Measurements from ENCODE around the gene CRTAC1. TPM values are rescaled to one million over a fixed set of nuclear protein-coding genes. Genes with fewer than 3 reads are reported as not detected.

The CRTAC1 gene
- total RNA-seq, 1 experiment from 2014 or later, result not detected

DNA sequence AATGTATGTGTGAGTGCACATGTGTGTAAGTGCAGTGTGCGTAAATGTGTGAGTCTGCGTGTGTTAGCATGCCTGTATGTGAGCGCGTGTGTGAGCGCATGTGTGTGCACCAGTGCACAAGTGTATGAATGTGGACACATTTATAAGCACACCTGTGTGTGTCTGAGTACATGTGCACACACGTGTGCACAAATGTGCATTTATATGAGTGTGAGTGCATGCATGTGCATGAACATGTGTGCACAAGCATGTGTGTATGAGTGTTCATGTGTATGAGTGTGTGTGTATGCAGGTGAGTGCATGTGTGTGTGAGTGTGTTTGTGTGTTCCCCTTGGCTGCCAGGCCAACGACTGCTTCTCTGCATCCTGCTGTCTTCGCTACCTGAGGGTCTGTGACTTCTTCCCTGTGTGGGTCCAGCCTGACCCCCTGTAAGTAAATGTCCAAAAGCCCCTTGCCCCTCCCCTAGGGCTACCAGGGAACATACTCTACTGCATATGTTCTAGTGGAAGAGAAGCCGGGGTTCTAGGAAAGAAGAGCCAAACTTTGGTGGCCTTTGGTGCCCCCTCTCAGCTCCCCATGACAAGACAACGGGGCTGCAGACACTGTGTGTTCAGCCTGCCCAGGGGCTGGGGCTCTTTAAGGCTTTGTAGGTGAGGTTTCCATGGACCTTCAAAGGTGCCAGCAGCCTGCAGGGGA lies 163.7 kb downstream of the CRTAC1 start:
- intact Hi-C loops (cut with micrococcal nuclease; ENCODE audit: unreplicated experiment), result no loop called here
- no peaks in the 10 kb centered on the region for H3K27me3 ChIP-seq (replicated peaks; ENCODE audit: insufficient read depth, low read depth, low read length, poor library complexity)
- ChIA-PET POLR2A (ENCODE audit: low non-redundant PET) (no interaction called here), CTCF (no interaction called here)
- H3K4me1 ChIP-seq (ENCODE audit: insufficient read depth, low read length, poor library complexity, severe bottlenecking), result peaks cover 12% of the 10 kb centered on the region
- H3K9me3 ChIP-seq (ENCODE audit: low read depth, low read length, poor library complexity, severe bottlenecking), result no peaks in the 10 kb centered on the region
- no peak overlapping the region for H3K4me3 ChIP-seq (ENCODE audit: low read depth, low read length, poor library complexity, severe bottlenecking)
- H3K27ac ChIP-seq (ENCODE audit: low read depth, low read length, poor library complexity, severe bottlenecking), result no peak overlapping the region
- TF ChIP-seq CTCF (conservative IDR thresholded peaks at IDR 0.05; ENCODE audit: low read depth, low read length), result no peak
- no peak for TF ChIP-seq EZH2 (IDR thresholded peaks at IDR 0.05; ENCODE audit: borderline replicate concordance, low read depth, low read length, poor library complexity, severe bottlenecking)
- BruUV-seq (replicated peaks), result no TSS peak
- H3K36me3 ChIP-seq (ENCODE audit: insufficient read depth, low read length, poor library complexity, severe bottlenecking), result no peaks in the 10 kb centered on the region
- no peak for DNase-seq (ENCODE audit: low spot score)

GRCh38 chr10:97865488-97865887 lies 164.9 kb downstream of the CRTAC1 start:
- H3K36me3 ChIP-seq (ENCODE audit: insufficient read depth, low read length, poor library complexity, severe bottlenecking), result no peaks in the 10 kb centered on the region
- no peaks in the 10 kb centered on the region for H3K9me3 ChIP-seq (ENCODE audit: low read depth, low read length, poor library complexity, severe bottlenecking)
- H3K27me3 ChIP-seq (replicated peaks; ENCODE audit: insufficient read depth, low read depth, low read length, poor library complexity), result no peaks in the 10 kb centered on the region
- no peak for DNase-seq (ENCODE audit: low spot score)
- peaks cover 12% of the 10 kb centered on the region for H3K4me1 ChIP-seq (ENCODE audit: insufficient read depth, low read length, poor library complexity, severe bottlenecking)
- BruUV-seq (replicated peaks), result no TSS peak
- TF ChIP-seq EZH2 (IDR thresholded peaks at IDR 0.05; ENCODE audit: borderline replicate concordance, low read depth, low read length, poor library complexity, severe bottlenecking) (no peak), CTCF (conservative IDR thresholded peaks at IDR 0.05; ENCODE audit: low read depth, low read length) (no peak)
- ChIA-PET CTCF (interaction anchor here (0.7 kb wide), 1 partner anchor 169 kb away, joined by 4 read pairs; no protein-coding TSS in a partner anchor), POLR2A (ENCODE audit: low non-redundant PET) (no interaction called here)
- no peak overlapping the region for H3K27ac ChIP-seq (ENCODE audit: low read depth, low read length, poor library complexity, severe bottlenecking)
- intact Hi-C loops (cut with micrococcal nuclease; ENCODE audit: unreplicated experiment), result no loop called here
- no peak overlapping the region for H3K4me3 ChIP-seq (ENCODE audit: low read depth, low read length, poor library complexity, severe bottlenecking)

DNA sequence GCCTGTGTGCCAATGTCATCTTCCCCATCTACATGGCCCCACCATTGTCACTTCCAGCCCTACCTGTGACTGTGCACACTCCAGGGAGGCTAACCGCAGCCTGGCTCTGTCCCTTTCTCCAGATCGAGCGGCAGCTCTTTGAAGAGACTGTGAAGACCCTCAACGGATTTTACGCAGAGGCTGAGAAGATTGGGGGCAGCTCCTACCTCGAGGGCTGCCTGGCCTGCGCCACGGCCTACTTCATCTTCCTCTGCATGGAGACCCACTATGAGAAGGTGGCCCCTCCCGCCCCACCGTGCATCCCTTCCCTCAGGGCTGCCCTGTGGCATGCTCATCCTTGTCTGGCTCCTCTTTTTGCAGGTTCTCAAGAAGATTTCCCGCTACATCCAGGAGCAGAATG lies 166.6 kb downstream of the CRTAC1 start:
- no peaks in the 10 kb centered on the region for H3K27me3 ChIP-seq (replicated peaks; ENCODE audit: insufficient read depth, low read depth, low read length, poor library complexity)
- H3K9me3 ChIP-seq (ENCODE audit: low read depth, low read length, poor library complexity, severe bottlenecking), result no peaks in the 10 kb centered on the region
- intact Hi-C loops (cut with micrococcal nuclease; ENCODE audit: unreplicated experiment), result no loop called here
- no peak for TF ChIP-seq CTCF (conservative IDR thresholded peaks at IDR 0.05; ENCODE audit: low read depth, low read length)
- TF ChIP-seq EZH2 (IDR thresholded peaks at IDR 0.05; ENCODE audit: borderline replicate concordance, low read depth, low read length, poor library complexity, severe bottlenecking), result no peak
- no peak for DNase-seq (ENCODE audit: low spot score)
- CTCF ChIA-PET, result no interaction called here
- H3K4me3 ChIP-seq (ENCODE audit: low read depth, low read length, poor library complexity, severe bottlenecking), result no peak overlapping the region
- peaks cover 5% of the 10 kb centered on the region for H3K4me1 ChIP-seq (ENCODE audit: insufficient read depth, low read length, poor library complexity, severe bottlenecking)
- POLR2A ChIA-PET (ENCODE audit: low non-redundant PET), result no interaction called here
- no TSS peak for BruUV-seq (replicated peaks)
- H3K27ac ChIP-seq (ENCODE audit: low read depth, low read length, poor library complexity, severe bottlenecking), result no peak overlapping the region
- H3K36me3 ChIP-seq (ENCODE audit: insufficient read depth, low read length, poor library complexity, severe bottlenecking), result no peaks in the 10 kb centered on the region
